Stimulated activated naive CD8-positive, alpha-beta T cell treated with anti-CD3 and anti-CD28 coated beads, Interleukin-15, Interleukin-2, amounts not matched to agents 100 ng/mL and 50 ng/mL, for 24 hours (primary cell): ENCODE data around the gene JMJD1C.

Source experiments
- H3K27ac Mint-ChIP-seq: one replicate; pipeline ENCODE4 v1.8.0; 2021; ENCODE audit warnings: mild to moderate bottlenecking, mixed read lengths
- H3K27me3 Mint-ChIP-seq: one replicate; pipeline ENCODE4 v1.8.0; 2021; ENCODE audit warnings: mixed read lengths
- H3K36me3 Mint-ChIP-seq: one replicate; pipeline ENCODE4 v1.8.0; 2021; ENCODE audit warnings: low read depth, mixed read lengths
- H3K4me1 Mint-ChIP-seq: one replicate; pipeline ENCODE4 v1.8.0; 2021; ENCODE audit warnings: low read depth, mixed read lengths
- H3K4me3 Mint-ChIP-seq: one replicate; pipeline ENCODE4 v1.8.0; 2021; ENCODE audit warnings: mild to moderate bottlenecking, mixed read lengths
- H3K9me3 Mint-ChIP-seq: one replicate; pipeline ENCODE4 v1.8.0; 2021; ENCODE audit warnings: mixed read lengths

Gene JMJD1C

GRCh38 chr10:63464402-63465292, 1.1 kb downstream of the JMJD1C start:
- Mint-ChIP-seq H3K27ac (no peak overlapping the region), H3K4me3 (peak overlapping the region; percentile 92), H3K4me1 (peaks cover 17% of the 10 kb centered on the region), H3K36me3 (no peaks in the 10 kb centered on the region), H3K27me3 (no peaks in the 10 kb centered on the region), H3K9me3 (no peaks in the 10 kb centered on the region)

GRCh38 chr10:63462442-63462841, 3.3 kb downstream of the JMJD1C start:
- no peaks in the 10 kb centered on the region for H3K27me3 Mint-ChIP-seq
- no peak overlapping the region for H3K4me3 Mint-ChIP-seq
- no peaks in the 10 kb centered on the region for H3K9me3 Mint-ChIP-seq
- no peaks in the 10 kb centered on the region for H3K36me3 Mint-ChIP-seq
- H3K4me1 Mint-ChIP-seq, result peaks cover 19% of the 10 kb centered on the region
- no peak overlapping the region for H3K27ac Mint-ChIP-seq

GRCh38 chr10:63458177-63458576, 7.6 kb downstream of the JMJD1C start:
- Mint-ChIP-seq H3K4me3 (no peak overlapping the region), H3K36me3 (peaks cover 6% of the 10 kb centered on the region), H3K9me3 (no peaks in the 10 kb centered on the region), H3K27ac (no peak overlapping the region), H3K4me1 (peaks cover 14% of the 10 kb centered on the region), H3K27me3 (no peaks in the 10 kb centered on the region)

DNA sequence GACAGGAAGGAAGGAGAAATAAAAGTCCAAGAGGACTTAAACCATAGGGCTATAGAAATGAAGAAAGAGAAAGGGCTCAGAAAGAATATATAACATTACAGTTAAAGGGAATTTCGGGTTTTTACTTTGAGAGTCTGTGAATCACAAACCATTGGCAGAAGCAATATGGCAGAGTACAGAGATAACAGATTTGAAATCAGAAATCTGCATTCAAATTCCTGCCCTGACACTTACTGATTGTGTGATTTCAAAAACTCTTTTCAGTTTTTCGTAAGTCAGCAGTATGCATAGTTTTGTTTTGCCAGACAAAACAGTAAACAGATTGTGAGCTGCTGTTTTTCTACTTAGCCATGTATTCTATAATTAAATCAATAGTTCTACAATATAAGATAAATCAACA, 8.2 kb downstream of the JMJD1C start:
- no peaks in the 10 kb centered on the region for H3K27me3 Mint-ChIP-seq
- no peak overlapping the region for H3K27ac Mint-ChIP-seq
- H3K4me1 Mint-ChIP-seq, result peaks cover 14% of the 10 kb centered on the region
- H3K9me3 Mint-ChIP-seq, result no peaks in the 10 kb centered on the region
- no peak overlapping the region for H3K4me3 Mint-ChIP-seq
- peaks cover 8% of the 10 kb centered on the region for H3K36me3 Mint-ChIP-seq

- H3K27me3 Mint-ChIP-seq, result no peaks in the 10 kb centered on the region
- H3K36me3 Mint-ChIP-seq, result peaks cover 13% of the 10 kb centered on the region
- no peaks in the 10 kb centered on the region for H3K9me3 Mint-ChIP-seq
- H3K27ac Mint-ChIP-seq, result no peak overlapping the region
- H3K4me1 Mint-ChIP-seq, result peaks cover 14% of the 10 kb centered on the region
- H3K4me3 Mint-ChIP-seq, result no peak overlapping the region
These were observed 9.2 kb downstream of the JMJD1C start for GRCh38 chr10:63456437-63457210.

- Mint-ChIP-seq H3K27me3 (no peaks in the 10 kb centered on the region), H3K27ac (no peak overlapping the region), H3K4me1 (peaks cover 14% of the 10 kb centered on the region), H3K9me3 (no peaks in the 10 kb centered on the region), H3K4me3 (no peak overlapping the region), H3K36me3 (peaks cover 13% of the 10 kb centered on the region)
These were observed 10.3 kb downstream of the JMJD1C start for GRCh38 chr10:63455507-63455906.

GRCh38 chr10:63454631-63455030, 11.1 kb downstream of the JMJD1C start:
- Mint-ChIP-seq H3K4me3 (no peak overlapping the region), H3K36me3 (peaks cover 13% of the 10 kb centered on the region), H3K4me1 (peaks cover 18% of the 10 kb centered on the region), H3K9me3 (no peaks in the 10 kb centered on the region), H3K27me3 (no peaks in the 10 kb centered on the region), H3K27ac (peak overlapping the region; percentile 19)

GRCh38 chr10:63452524-63452923, 13.3 kb downstream of the JMJD1C start:
- H3K4me1 Mint-ChIP-seq, result peaks cover 17% of the 10 kb centered on the region
- peaks cover 13% of the 10 kb centered on the region for H3K36me3 Mint-ChIP-seq
- H3K4me3 Mint-ChIP-seq, result no peak overlapping the region
- H3K27ac Mint-ChIP-seq, result no peak overlapping the region
- no peaks in the 10 kb centered on the region for H3K27me3 Mint-ChIP-seq
- no peaks in the 10 kb centered on the region for H3K9me3 Mint-ChIP-seq

DNA sequence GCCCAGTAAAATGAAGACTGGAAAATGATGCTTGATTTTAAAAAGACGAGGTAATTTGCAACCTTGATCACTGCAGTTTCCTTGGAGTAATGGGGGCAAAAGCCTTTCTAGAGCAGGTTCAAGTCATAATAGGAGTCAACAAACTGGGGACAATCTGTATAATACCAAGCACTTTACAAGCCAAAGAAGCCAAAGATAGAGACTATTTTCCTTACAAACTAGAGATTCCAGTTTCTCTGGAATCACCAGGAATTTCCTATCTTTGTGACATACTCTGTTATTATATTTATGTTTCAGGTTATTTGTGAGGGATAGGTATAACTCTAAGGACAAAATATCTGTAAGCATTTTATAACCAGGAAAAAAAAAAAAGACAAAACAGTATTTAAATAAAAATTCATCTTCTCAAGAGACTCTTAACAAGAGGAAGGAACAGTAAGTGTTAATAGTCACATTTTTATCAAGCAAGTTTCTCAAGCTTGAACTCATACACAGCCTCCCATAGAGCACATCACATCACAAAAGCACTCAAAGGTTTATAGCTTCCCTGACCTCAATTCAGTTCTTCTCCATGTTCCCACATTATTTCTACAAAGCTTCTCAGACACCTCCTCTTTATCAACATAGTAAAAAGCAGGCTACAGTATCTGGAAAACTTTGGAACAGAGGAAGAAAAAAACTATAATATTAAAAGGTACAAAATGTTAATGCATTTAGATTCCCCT, 18.9 kb downstream of the JMJD1C start:
- Mint-ChIP-seq H3K27me3 (no peaks in the 10 kb centered on the region), H3K4me1 (peaks cover 13% of the 10 kb centered on the region), H3K4me3 (no peak overlapping the region), H3K9me3 (no peaks in the 10 kb centered on the region), H3K27ac (no peak overlapping the region), H3K36me3 (peaks cover 5% of the 10 kb centered on the region)

GRCh38 chr10:63441404-63441803, 24.4 kb downstream of the JMJD1C start:
- peaks cover 8% of the 10 kb centered on the region for H3K36me3 Mint-ChIP-seq
- H3K9me3 Mint-ChIP-seq, result no peaks in the 10 kb centered on the region
- no peak overlapping the region for H3K27ac Mint-ChIP-seq
- no peak overlapping the region for H3K4me3 Mint-ChIP-seq
- no peaks in the 10 kb centered on the region for H3K27me3 Mint-ChIP-seq
- peaks cover 22% of the 10 kb centered on the region for H3K4me1 Mint-ChIP-seq

DNA sequence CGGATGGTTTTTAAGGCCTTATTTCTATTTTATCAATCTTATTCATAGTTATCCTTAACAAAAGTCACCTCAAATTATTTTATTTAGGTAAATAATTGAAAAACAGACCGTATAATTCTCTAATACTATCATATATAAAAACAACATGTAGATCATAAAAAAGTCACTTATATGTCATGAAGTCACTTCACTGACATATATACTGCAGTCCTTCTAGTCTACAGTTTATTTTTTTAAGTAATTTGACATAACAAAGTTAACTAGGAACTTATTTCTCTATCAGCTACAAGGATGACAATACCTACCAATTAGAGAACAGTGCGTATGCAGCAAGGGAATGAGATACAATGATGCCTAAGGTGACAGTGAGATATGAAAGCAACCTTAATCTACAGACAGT, 26.2 kb downstream of the JMJD1C start:
- H3K4me3 Mint-ChIP-seq, result no peak overlapping the region
- H3K27me3 Mint-ChIP-seq, result no peaks in the 10 kb centered on the region
- no peaks in the 10 kb centered on the region for H3K9me3 Mint-ChIP-seq
- peaks cover 3% of the 10 kb centered on the region for H3K36me3 Mint-ChIP-seq
- H3K4me1 Mint-ChIP-seq, result peaks cover 27% of the 10 kb centered on the region
- H3K27ac Mint-ChIP-seq, result no peak overlapping the region

- no peak overlapping the region for H3K4me3 Mint-ChIP-seq
- no peak overlapping the region for H3K27ac Mint-ChIP-seq
- H3K9me3 Mint-ChIP-seq, result no peaks in the 10 kb centered on the region
- H3K36me3 Mint-ChIP-seq, result peaks cover 3% of the 10 kb centered on the region
- H3K4me1 Mint-ChIP-seq, result peaks cover 27% of the 10 kb centered on the region
- no peaks in the 10 kb centered on the region for H3K27me3 Mint-ChIP-seq
These were observed 27.0 kb downstream of the JMJD1C start for GRCh38 chr10:63438506-63439498.

DNA sequence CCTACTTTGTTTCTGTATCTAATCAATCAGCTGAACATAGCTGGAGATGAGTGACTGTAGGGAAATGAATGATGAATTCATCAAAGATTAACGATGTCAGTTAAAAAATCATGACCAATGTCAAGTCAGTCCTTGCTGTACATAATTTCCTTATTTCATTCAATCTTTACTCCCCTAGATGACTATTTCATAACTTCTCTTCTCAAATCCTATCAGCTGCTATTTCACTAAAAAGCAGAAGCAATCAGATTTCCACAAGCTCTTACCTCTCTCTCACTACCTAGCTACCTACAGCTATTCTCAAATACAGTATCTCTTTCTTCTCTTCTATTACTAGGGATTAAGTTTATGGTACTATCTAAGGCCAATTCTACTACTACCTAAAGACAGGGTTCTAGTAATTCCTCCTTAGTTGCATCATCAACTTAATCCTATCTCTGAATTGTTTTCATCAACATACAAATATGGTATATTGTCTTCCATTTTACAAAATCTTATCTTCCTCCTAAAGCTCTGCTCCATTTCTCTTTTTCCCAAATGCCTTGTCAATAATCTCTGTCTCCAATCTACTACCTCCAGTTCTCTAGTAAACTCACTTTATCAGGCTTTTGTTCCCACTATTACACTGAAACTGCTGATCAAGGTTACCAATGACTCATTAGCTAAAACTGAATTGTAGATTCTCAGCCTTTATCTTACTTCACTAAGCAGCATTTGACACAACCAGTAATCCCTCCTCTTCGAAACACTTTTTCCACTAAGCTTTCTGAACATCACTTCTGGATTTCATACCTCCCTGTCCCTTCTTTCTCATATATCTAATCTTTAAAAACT, 28.4 kb downstream of the JMJD1C start:
- Mint-ChIP-seq H3K4me1 (peaks cover 26% of the 10 kb centered on the region), H3K9me3 (no peaks in the 10 kb centered on the region), H3K4me3 (no peak overlapping the region), H3K27me3 (no peaks in the 10 kb centered on the region), H3K27ac (no peak overlapping the region), H3K36me3 (peaks cover 6% of the 10 kb centered on the region)
